ENCODE measurements around the gene MAP2K1.

The MAP2K1 gene

DNA sequence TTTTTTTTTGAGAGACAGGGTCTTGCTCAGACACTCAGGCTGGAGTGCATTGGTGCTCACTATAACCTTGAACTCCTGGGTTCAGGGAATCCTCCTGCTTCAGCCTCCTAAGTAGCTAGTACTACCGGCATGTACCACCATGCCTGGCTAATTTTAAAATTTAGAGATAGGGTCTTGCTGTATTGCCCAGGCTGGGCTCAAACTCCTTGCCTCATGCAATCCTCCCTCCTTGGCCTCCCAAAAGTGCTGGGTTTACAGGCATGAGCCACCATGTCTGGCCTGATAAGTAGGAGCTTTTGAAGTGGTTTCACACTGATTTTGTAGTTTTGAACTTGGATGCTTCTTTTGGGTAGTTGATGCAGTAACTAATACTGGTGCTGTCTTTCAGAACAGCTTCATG is 7.8 kb downstream of the MAP2K1 start:
- no peak for DNase-seq

DNA sequence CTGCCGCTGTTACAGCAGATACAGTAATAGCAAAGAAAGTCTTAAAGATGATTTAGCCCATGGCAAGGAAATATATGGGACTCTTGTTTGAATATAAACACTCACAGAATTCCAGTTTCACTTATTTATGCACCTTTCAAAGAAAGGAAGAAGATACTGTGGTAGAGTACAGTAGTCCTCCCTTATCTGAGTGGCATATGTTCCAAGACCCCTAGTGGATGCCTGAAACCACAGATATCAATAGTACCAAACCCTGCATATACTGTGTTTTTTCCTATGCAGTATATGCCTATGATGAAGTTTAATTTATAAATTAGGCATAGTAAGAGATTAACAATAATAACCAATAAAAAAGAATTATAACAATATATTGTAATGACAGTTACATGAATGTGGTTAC is 8.2 kb downstream of the MAP2K1 start:
- no peak for DNase-seq

DNA sequence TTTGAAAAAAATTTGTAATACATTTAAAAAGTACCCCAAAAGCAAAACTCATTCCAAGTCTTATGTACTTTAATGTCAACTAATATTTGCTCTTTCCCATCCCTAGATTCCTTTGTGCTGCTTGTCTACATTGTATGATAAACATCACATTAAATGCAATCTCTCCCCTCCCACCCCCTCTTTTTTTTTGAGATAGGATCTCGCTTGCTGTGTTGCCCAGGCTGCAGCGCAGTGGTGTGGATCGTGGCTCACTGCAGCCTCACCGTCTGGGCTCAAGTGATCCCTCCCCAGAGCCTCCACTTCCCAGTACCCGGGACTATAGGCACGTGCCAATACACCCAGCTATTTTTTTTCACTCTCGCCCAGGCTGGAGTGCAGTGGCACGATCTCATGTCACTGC is 12.6 kb downstream of the MAP2K1 start:
- DNase-seq: no peak

DNA sequence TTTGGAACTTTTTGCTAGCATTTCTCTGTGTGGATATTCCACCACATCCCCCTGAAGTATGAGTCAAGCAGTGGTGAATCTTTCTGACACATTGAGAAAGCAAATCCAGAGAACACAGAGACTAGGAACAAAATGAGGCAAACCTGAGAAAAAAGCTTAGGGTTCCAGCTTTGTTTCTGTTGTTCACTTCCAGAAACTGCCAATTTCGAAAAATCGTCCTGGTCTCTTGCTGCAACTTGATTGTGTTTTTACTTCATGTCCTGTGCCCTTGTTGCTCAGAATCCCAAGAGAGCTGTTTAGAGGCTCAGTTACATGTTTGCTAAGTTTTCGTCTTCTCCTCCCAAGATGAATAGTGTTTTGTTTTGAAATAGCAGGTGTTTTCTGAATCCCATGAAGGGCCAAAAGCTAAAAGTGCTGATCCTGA is 13.7 kb downstream of the MAP2K1 start:
- no peak for DNase-seq

DNA sequence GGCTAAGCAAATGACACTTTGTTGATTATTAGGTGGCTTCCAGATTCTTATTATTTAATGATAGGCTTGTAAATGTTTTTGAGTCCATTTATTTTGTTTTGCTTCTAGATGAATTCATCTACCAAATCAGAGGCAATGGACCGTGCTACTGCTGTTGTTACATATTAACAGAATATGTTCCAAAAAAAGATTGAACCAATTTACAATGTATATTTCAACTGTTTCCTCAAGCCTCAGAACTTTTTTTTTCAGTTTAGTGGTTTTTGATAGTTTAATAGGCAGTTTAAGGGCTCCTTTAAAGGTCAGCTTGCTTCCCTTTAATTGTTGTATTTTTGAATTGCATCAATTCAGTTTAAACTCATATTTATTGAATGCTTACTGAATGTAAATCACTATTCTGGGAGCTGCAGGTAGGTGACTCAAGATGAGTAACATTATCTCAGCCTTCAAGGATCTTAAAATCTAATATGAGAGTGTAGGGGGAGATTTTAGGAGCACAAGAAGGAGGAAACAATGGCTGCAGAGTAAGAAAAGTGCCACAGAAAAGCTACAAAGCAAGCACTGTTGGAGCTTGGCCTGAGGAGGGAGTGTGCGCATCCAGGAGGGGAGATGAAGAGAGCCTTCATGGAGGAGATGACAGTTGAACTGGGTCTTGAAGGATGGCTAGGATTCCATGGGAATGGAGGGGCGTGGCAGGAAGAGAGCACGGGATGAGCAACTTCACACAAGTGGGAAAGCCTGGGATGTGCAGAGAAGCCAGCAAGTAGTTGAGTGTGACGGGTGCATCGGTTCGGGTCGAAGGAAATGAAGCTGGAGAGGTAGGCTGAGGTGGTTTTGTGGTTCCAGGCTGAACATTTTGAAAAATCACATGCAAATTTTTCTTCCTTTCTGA is 14.7 kb downstream of the MAP2K1 start:
- DNase-seq: no peak

DNA sequence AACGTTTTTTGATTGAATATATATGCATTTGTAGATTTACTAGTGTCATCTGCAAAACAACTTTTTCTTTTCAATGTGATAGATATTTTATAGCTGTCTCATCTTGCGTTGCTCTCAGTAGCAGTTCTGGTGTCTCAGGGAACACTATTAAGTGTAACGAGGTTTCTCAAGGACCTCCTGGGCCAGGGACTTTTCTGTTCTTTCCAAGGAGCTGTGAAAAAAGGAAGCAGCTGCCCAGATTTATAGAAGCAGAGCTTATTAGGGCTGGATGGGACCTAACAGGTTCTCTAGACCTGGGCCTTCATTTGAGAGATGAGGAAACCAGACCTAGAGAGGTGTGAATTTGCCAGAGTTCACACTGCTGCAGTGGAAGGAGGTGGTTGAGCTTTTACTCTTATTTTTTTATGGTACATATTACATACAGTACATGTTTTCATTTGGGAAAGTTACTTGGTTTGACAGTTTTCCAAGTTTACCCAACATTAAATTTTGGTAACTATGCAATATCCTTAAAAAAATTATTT is 16.1 kb downstream of the MAP2K1 start:
- DNase-seq: no peak

DNA sequence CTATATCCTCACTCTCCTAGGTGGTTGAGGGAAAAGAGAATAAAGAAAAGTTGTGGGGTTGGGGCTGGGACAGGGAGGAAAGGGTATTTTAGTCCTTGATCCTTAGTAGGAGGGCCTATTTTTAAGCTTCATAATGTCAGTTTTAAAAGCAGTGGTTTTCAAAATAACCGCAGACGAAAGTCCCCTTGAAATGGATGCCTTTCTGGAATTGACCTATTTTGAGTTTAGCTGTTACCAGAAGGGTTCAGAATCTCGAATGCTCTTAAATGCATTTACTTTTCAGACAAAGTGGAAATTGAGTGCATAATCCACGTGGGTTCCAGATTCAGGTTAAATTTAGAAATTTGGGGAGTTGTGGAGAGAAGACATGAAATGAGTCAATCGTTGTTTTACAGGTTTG is 16.6 kb downstream of the MAP2K1 start:
- DNase-seq: no peak

DNA sequence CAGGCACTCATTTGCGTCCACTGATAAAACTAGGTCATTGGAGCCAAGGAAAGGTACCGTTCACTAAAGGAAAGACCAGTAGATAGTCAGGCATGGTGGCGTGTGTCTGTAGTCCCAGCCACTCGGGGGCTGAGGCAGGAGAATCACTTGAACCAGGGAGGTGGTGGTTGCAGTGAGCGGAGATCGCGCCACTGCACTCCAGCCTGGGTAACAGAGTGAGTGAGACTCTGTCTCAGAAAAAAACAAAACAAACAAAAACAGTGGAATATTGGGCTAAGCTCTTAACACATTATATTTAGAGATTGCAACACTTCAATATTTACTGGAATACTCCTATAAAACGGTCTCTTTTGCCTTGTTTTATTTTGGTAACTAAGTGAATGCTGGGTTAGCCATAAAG is 17.4 kb downstream of the MAP2K1 start:
- no peak for DNase-seq

DNA sequence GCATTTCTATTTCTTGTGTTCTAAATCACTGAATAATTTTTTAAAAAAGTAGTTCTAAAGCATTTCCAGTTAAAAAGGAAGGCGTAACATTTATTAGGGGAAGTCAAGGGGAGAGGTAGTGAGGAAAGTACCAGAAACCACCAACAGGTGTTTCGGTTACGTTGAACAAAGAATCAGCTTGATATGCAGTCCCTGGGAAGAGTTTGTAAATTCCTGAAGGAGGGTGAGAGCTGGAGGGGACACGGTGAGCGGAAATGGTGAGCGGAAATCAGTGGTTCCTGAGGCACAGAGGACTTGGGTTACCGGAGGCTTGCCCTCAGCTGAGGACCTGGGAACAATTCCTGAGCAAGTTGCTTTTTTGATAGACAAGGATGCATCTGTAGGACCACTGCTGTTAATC is 17.8 kb downstream of the MAP2K1 start:
- no peak for DNase-seq

DNA sequence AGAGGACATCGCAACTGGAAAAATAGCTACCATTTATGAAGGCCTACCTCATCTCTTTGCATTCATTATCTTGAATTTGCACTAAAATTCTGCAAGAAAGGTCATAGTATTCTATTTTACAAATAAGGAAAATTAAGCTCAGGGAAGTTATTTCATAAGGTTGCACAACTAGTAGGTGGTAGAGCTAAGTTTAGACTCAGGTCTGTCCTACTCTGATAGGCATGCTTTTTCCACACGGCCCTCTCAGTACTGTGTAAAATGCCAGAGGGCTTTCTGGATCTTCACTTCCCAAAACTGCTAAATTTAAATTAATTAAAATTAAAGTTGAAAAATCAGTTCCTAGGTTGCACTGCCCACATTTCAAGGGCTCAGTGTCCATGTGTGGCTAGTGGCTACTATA is 18.3 kb downstream of the MAP2K1 start:
- DNase-seq: no peak

DNA sequence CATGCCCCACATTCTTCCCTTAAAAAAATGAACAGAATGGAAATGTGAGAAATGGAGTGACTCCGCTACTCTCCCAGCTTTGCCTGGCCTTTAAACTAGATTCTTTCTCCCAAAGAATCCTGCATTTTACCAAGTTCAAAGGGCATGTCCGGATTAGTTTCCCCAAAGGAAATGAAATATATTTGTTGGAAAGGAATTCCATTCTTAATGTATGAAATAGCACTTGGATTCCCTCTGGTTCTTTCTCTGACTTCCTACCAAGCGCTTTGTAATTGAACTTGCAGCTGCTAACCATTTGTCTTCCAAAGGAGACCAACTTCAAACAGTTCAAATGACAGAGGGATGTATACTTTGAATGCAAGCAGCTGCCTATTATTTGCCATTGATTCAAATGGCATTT is 18.9 kb downstream of the MAP2K1 start:
- DNase-seq: no peak

DNA sequence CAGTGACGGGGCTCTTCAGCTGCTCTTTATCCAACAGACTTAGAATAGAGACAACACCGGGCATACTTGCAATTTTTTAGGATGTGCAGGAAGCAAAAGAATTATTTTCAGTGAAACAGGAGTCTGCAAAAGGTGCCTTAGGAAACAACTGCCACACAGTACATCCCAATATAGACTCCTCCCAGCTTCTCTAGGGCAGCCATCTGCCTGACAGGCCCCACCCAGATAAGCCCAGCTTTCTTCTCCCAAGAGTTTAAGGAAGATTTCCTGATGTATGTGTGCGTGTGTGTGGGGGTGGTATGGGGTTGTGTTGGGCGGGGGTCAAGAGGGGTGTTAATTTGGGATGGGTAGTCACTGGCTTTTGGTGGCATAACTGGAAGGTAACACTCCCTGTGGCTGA is 21.5 kb downstream of the MAP2K1 start:
- DNase-seq: no peak

DNA sequence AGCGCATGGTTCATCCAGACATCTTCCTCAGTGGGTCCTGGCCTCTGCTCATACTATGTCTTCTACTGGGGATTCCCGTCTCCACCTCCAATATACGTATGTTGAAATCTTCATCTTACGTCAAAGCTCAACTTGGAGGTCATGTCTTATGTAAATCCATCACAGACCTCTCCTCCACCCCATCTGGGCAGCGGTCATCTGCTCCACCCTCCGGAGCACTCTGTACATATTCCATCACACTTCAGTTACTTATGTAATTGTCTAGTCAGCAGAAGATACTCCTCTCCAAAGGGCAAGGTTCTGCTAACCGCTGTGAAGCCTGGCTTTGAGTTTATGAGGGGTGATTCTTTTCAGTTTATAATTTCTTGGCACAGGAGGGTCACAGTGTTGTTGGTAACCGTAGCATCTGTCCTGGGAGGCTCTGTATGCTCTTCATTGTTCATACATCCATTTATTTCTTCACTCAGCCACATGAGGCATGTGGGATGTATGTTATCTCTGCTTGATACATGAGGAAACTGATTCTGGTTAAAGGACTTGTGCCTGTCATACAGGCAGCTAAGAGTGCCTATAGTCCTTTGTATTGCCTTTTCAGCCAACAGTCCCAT is 22.1 kb downstream of the MAP2K1 start:
- DNase-seq: no peak

DNA sequence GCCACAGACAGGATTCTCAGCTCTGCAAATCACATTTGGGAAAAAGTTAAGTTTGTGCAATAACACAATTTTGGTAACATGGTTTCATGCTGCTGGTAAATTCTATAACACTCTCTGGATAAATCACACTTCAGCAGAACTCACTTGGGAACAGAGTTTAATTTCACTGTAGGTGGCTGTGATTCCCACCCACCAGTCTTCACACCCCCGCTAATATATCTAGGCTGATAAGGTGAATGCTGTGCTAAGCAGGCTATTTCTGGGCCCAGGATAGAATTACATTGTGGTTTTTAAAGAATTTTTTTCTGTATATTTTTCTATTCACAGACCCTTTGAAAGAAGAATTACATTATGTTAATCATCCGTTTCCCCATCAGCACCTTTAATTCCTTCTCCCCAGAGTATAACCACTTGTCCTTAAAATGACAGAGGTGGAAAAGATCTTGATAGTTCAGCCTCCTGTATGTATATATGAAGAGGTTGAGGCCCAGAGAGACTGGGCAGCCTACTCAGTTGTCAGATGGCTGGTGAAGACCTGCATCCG is 22.9 kb downstream of the MAP2K1 start:
- DNase-seq: no peak

DNA sequence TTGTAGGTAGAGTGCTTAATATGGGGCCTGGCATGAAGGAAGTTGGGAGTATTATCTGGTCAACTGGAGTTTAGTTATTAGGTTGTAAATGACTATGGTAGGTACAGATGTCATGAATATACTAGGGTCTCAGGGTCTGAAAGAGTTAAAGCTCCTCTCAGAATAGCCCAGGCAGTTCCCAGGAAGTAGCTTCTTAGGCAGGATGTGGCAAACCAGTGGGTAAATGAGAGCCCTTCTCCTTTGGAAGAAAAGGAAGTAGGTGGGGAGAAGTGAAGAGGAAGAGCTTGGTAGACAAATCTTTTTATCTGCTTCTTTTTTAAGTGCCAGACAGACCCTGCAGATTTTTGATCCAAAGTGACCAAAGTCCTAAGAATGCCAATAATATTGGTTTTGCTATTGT is 24.5 kb downstream of the MAP2K1 start:
- DNase-seq: no peak

DNA sequence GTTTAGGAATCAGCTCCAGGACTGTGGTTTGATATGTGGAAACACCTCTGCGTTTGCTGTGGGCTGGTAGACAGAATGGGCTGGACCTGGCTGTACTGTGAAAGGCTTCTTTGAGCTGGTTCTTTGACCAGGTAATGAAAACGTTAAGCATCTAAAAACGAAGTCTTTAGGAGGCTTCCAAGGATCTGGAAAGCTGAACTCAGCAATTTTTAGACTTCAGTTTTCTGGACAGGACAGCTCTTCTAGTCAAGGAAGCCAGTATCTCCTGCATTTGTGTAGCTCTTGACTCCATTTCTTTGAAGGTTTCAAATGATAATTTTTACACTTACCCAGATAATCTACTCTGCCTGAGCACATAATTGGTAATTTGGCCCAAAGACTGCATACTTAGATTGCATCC is 25.5 kb downstream of the MAP2K1 start:
- DNase-seq: no peak

DNA sequence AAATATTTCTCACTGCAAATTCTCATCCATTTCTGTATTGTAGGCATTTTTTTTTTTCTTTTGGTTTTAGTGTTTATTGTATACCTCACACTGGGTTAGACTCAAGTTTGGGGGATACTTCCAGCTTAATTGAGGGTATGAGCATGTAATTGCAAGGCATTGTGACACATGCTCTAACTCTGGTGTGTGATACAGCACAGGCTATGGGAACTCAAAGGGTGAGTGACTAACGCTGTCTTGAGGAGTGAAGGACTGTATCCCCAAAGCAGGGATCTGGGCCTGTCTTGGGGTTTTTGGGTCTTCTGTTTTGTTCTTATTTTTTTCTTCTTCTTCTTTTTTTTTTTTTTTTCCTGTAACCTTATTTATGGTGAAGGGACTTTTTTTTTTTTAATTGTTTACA is 26.9 kb downstream of the MAP2K1 start:
- no peak for DNase-seq

DNA sequence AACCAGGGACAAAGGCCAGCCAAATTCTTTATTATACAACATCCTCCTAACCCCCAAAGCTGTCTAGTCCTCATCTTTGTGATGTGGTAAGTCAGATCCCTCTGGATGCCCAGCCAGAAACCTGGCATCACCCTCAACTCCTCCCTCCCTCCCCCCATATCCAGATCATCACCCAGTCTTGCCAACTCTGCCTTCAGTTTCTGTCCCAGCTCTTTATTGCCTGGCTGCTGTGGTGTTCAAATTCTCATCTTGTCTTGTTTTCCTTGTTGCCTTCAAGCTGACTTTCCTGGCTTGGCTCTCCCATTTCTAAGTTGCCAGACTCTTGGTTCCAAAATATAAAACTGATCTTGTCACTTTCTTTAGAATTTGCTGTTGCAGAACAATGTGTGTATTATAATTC is 28.6 kb downstream of the MAP2K1 start:
- DNase-seq: no peak

DNA sequence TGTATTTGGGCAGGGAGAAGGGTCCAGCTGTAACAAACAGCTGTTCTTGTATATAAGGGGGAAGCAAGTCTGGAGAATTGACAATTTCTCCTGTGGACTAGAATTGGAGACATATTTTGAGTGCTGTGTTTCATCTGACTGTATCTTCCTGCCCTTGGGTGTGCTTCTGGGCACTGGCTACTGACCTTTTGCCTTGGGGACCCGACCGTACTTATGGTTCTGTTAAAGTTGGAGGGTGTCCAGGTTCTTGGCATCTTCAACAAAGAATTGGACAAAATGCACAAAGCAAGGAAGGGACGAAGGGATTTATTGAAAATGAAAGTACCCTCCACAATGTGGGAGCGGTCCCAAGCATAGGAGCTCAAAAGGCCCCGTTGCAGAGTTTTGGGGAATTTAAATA is 31.0 kb downstream of the MAP2K1 start:
- DNase-seq: no peak

DNA sequence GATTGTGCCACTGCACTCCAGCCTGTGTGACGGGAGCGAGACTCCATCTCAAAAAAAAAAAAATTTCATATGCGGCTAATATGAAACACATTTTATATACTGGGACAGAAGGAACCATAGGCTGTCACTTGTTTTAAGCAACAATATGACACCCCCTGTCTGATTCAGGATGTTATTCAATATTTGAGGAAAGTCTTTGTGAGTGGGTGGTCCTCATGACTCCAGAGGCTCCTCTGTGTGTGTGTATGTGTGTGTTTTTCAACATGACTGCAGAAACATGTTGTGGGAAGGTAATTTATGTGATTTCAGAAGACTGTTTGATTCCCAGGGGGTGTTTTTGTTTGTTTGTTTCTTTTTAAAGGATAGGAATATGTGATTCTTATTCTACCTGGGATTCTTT is 32.8 kb downstream of the MAP2K1 start:
- DNase-seq: no peak

DNA sequence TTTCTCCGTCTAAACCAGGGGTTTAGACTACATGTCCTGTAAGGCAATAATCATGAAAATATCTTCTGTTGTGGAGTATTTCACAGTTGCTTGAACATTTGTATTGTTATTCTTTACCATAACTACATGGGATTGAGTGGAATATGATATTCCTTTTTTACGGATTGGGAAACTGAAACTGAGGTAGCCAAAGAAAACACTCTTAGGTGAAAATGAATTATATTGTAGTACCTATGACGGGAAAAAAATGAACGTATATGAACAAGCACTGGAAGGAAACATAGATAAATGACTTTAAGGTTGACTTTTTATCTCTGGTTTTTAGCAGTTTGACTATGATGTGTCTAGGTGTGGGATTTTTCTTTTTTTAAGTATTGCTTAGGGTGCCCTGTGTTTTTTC is 35.6 kb downstream of the MAP2K1 start:
- no peak for DNase-seq

DNA sequence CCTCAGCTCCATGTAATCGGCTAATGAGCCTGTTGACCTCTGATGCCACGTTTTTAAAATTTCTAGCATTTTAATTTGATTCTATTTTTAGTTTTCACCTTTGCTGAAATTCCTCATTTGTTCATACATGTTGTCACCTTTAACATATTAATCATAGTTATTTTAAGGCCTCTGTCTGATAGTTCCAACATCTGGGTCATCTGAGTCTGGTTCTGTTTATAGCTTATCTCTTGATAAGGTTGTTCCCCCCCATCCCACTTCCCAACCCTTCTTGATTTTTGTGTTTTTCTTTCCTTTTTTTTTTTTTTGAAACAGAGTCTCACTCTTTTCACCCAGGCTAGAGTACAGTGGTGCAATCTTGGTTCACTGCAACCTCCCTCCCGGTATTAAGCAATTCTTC is 36.4 kb downstream of the MAP2K1 start:
- no peak for DNase-seq

DNA sequence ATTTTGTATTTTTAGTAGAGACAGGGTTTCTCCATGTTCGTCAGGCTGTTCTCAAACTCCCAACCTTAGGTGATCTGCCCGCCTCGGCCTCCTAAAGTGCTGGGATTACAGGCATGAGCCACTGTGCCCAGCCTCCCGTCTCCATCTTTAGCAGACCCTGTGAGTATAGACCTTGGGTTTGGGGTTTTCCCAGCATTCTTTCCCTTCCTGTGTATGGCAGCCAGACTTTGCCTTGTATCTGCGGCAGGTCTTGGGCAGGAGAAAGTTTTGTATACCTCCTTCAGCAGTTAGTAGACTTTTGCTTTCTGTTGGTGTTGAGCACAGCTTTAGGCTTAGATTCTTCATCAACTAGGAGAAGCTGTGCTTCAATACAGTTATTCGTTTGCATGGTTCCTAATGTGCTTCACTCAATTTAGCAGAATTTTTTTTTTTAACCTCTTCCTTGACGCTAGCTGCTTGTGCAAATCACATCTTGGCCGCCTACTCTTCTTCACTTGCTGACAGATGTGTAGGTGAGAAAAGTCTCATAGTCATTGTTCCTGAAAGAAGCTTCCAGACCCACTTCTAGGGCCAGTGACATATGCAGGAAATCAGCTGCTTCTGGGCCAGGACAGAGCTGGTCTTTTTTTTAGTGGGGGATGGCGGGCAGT is 38.4 kb downstream of the MAP2K1 start:
- DNase-seq: no peak

DNA sequence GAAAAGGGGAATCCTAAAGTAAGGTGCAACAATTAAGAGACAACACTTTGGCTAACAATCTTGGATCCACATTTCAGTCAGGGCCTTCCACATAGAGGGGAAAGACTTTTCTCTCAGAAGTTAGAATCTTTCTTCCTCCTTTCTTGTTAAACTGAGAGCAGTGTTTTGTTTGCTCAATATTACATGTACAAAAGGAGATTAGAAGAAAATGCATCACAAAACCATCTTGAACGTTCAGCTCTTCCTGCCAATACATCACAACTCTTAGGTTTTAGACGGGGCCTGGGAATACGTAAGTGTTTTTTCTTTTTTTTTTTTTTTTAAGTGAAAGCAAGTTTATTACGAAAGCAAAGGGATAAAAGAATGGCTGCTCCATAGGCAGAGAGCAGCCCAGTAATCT is 39.1 kb downstream of the MAP2K1 start:
- no peak for DNase-seq

All from stimulated activated CD4-positive, alpha-beta T cell treated with anti-CD3 and anti-CD28 coated beads, Interleukin-1b, Interleukin-23, amount 100 ng/mL, for 48 hours (primary cell).